GM18907 (cell line): Measurements from ENCODE around the gene ITGB4.
"Not testable (repeated sequence)": the region's sequence is repeated elsewhere in the genome, so short reads cannot be mapped to it uniquely, and the experiment has no call there.

ENCODE experiments used
- ATAC-seq: cut with Tn5 transposase; IDR thresholded peaks from one replicate; pipeline ENCODE4 v1.9.1; 2021; ENCODE audit warnings: mild to moderate bottlenecking, moderate library complexity; ENCODE audit not compliant: unreplicated experiment

Gene ITGB4

DNA sequence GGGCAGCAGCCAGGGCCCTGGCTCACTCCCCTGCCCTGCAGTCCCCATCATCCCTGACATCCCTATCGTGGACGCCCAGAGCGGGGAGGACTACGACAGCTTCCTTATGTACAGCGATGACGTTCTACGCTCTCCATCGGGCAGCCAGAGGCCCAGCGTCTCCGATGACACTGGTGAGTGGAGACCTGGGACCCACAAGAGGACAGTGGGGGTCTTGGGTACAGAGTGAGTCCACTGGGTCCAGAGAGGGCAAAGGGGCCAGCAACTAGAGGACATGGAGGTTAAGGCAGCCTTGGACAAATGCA lies 31.1 kb downstream of the ITGB4 start:
- ATAC-seq: no peak

DNA sequence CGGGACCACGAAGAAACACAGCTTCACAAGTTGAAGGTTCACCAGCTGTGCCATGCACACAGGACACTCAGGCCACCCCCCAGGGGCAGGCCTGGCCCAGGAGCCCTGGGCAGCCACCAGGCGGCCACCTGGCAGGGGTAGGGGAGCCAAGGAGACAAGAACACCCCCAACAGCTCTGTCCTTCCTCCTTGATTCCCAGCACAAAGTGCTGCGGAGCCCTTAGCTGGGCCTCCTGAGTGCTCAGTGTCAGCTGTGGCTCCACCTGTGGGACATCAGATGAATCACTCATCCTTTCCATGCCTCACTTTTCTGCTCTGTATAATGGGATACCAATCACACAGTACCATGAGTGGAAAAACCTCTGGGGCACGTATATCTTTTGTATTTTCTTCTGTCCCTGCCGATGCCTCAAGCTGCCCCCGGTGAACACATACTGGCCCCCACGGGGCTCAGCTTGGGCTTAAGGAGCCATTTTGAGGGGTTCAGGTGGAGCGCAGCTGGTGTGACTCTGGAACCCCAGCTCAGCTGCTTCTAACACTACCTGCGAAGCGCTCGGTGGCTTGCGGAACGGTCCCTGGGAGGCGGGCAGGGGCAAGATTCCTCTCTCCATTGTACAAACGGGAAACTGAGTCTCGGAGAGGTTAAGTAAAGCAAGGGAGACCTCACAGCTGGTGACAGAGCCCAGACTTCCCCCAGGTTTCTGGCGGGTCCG lies 31.7 kb downstream of the ITGB4 start:
- ATAC-seq: no peak

DNA sequence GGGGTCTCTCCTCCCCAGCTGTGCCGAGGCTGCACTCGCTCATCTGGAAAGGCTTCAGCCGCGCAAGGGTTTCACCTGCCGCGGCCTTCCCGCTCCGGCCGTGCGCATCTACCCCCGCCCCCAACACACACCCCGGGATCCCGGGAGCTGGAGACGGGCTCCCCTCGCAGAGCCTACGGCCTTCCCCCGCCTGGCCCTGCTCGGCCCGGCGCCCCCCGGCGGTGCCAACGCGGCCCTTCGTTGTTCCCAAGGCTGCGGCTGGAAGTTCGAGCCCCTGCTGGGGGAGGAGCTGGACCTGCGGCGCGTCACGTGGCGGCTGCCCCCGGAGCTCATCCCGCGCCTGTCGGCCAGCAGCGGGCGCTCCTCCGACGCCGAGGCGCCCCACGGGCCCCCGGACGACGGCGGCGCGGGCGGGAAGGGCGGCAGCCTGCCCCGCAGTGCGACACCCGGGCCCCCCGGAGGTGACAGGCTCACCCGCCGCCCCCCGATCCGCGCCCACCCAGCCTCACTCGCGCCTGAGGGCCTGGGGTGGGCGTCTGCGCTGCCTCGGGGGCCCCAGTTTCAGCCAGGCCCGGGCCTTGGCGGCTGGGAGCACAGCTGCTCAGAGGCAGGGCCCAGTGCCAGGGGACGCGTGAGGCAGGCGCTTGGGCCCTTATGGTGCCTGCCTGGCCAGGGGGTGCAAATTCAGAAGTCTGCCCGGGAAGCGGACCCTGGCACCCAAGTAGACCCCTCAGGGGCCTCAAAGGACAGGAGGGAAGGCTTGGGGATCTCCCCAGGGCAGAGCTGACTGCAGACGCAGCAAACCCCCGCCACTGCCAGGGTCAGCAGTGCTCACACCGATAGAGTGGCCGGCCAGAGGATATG lies 32.5 kb downstream of the ITGB4 start:
- peak; percentile 54 for ATAC-seq

DNA sequence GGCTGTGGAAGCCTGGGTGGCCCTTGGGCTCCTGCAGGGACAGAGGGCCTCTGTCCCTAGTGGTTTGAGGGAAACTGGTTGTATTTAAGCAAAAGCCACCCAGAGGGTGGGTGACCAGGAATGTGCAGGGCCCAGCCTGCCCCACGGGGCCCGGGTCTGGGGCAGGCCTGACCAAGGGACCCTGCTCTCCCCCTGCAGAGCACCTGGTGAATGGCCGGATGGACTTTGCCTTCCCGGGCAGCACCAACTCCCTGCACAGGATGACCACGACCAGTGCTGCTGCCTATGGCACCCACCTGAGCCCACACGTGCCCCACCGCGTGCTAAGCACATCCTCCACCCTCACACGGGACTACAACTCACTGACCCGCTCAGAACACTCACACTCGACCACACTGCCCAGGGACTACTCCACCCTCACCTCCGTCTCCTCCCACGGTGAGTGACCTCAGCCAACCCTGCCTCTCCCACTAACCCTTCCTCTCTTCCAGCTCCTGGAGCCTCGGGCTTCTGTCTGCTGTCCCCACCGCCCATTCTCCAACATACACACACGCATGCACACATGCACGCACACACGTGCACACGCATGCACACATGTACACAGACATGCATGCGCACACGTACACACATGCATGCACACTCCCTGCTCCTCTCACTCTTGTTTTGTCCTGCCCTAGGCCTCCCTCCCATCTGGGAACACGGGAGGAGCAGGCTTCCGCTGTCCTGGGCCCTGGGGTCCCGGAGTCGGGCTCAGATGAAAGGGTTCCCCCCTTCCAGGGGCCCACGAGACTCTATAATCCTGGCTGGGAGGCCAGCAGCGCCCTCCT lies 33.3 kb downstream of the ITGB4 start:
- ATAC-seq: no peak

DNA sequence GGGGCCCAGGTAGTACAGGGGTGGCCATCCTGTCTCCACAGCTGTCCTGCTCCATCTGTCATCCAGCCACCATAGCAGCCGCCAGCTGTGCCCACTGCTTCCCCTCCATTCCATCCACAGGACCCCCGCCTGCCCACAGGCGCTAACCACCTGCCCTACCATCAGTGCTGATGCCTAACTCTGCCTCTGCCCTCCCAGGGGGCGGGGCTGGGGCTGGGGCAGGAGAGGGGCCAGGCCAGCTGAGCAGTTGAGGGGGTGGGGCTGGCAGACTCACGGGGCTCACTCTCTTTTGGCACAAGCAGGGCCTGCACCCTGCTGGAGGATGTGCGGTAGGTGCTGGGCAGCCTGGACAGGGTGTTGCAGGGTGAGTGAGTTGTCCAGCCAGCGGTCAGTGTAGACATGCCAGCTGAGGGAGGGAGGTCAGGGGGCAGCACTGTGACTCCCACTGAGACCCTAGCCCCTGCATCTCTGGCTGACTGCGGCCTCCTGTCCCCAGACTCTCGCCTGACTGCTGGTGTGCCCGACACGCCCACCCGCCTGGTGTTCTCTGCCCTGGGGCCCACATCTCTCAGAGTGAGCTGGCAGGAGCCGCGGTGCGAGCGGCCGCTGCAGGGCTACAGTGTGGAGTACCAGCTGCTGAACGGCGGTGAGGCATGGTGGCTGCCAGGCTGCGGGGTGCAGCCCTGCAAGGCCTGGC lies 34.1 kb downstream of the ITGB4 start:
- ATAC-seq: no peak

DNA sequence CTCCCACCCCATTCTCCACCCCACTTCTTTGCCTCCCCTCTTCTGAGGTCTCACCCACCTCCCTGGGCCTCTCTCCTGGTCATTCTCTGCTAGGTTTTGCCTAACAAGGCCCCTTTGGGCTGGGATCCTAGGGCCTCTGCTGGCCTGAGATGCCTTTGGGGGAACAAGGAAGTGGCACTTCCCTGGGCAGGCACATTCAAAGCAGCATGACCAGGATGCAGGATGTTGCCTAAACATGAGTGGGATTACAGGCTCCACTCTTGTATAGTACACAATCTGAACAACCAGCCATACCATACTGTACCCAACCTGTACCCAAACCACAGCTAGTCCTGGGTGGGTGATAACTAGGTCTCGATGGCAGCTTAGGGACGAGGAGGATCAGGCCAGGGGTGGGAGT lies 34.7 kb downstream of the ITGB4 start:
- ATAC-seq: no peak

DNA sequence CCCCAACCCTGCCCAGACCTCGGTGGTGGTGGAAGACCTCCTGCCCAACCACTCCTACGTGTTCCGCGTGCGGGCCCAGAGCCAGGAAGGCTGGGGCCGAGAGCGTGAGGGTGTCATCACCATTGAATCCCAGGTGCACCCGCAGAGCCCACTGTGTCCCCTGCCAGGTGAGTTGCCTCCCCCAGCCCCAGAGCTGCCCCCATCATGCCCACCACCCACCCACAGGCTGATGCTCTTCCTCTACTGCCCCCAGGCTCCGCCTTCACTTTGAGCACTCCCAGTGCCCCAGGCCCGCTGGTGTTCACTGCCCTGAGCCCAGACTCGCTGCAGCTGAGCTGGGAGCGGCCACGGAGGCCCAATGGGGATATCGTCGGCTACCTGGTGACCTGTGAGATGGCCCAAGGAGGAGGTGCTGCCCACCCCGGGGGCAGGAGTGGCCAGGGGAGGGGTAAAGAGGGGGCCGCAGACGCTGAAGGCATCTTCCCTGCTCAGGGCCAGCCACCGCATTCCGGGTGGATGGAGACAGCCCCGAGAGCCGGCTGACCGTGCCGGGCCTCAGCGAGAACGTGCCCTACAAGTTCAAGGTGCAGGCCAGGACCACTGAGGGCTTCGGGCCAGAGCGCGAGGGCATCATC lies 35.3 kb downstream of the ITGB4 start:
- no peak for ATAC-seq

DNA sequence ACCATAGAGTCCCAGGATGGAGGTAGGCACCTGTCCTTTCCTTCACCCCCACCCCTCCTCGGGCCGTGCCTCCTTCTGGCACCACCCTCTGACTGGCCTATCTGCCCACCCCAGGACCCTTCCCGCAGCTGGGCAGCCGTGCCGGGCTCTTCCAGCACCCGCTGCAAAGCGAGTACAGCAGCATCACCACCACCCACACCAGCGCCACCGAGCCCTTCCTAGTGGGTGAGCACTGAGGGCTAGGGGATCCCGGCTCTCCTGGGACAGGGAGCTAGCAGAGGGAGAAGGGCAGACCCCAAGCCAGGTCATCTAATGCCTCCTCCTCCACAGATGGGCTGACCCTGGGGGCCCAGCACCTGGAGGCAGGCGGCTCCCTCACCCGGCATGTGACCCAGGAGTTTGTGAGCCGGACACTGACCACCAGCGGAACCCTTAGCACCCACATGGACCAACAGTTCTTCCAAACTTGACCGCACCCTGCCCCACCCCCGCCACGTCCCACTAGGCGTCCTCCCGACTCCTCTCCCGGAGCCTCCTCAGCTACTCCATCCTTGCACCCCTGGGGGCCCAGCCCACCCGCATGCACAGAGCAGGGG lies 35.9 kb downstream of the ITGB4 start:
- no peak for ATAC-seq

DNA sequence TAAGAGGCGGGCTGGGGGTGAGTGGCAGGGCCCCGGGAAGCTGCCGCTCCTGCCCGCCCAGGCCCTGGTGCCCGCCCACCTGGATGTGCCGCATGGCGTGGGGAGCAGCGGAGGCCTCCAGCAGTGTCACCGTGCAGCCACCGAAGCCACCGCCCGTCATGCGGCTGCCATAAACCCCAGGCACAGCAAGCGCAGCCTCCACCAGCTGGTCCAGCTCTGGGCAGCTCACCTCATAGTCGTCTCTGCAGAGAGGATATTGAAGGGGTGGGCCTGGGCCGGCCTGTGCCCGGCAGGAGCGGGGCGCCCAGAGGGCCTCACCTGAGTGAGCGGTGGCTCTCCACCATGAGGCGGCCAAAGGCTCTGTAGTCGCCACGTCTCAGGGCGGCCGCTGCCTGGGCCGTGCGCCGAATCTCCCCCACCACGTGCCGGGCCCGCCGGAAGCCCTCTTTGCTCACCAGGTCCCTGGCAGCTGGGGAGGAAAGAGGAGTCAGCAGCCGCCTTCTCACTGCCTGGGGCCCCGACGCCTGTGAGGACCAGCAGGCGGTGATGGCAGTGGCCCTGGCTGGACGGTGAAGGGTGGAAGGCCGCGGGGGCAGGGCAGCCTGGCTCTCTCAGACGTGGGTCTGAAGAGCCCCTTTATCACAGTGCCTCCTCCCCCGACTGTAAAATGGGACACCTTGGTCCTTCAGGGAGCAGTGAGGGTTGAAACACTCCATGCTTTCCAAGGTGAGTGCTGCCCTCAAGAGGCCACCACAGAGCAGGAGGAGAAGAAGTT lies 37.1 kb downstream of the ITGB4 start:
- no peak for ATAC-seq

DNA sequence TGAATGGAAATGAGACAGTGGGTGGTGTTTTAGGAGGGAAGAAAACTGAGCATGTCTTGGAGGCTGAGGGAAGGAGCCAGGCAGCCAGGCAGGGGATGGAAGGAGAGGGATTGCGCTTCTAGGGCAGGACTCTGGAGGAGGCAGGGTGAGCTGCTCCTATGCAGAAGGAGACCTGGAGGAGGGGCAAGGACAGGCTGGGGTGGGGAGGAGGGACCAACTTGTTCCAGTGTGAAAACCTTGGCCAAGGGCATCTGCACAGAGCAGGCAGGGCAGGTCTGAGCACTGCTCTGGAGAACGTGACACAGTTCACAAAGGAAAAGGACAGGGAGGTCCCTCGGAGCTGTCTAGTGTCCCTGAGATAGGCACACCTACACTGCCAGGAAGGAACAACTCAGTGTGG lies 38.2 kb downstream of the ITGB4 start:
- no peak for ATAC-seq

DNA sequence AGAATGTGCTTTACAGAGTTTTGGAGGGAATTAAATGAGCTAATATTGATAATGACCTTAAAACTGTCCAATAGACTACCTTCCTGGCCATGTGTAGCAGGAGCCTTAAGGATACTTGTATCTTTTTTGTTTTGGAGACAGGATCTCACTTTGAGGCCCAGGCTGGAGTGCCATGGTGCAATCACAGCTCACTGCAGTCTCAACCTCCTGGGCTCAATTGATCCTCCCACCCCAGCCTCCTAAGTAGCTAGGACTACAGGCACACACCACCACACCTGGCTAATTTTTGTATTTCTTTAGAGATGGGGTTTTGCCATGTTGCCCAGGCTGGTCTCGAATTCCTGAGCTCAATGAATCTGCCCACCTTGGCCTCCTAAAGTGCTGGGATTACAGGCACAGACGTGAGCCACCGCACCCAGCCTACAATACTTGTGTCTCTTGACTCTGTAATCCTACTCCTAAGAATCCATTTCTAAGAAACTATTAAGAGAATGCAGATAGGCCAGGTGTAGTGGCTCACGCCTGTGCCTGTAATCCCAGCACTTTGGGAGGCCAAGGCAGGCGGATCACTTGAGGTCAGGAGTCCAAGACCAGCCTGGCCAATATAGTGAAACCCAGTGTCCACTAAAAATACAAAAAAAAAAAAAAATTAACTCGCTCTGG lies 38.9 kb downstream of the ITGB4 start:
- ATAC-seq: not testable (repeated sequence)

DNA sequence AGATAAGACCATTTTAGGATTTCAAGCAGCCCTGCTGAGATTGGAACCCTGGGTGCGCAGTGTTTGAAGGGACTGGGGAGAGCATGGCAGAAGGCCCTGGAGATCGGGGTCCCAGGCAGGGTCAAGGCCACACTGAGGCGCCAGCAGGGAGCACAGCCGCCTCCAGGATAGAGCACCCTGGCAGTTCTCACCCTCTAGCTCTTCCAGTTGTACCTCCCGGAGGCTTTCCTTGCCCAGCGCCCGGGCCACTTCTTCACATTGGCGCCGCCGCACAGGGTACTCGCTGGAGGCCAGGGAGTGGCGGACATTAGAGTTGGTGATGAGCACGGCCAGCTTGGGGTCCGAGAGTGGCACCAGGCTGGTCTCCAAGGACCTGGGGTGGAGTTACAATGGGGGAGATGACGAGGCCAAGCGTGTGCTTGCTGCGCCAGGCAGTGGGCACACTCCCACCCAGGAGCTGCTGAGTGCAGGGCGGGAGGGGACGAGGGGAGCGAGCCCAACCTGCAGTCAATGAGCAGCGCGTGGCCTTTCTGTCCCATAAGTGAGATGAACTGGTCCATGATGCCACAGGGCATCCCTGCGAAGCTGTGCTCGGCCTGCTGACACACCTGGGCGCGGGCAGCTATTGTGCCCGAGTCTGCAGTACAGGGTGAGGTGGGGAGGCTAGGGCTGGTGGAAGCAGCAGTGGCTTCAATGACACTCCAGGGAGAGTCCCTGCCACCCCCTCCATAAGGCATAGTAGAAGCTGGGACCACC lies 41.4 kb downstream of the ITGB4 start:
- ATAC-seq: no peak

DNA sequence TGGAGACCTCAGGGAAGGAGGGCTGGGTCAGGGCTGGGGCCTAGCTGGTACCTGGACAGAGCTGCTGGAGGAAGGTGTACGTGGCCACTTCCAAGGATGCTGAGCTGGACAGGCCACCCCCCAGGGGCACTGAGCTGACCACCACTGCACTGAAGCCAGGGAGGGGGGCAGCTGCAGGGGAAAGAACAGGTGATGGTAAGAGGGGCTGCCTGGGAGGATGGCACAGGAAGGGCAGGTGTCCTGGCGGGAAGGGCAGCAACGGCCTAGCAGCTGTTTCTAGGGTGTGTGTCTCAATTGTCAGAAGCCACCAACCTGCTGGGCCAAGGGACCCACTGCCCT lies 42.0 kb downstream of the ITGB4 start:
- no peak for ATAC-seq

DNA sequence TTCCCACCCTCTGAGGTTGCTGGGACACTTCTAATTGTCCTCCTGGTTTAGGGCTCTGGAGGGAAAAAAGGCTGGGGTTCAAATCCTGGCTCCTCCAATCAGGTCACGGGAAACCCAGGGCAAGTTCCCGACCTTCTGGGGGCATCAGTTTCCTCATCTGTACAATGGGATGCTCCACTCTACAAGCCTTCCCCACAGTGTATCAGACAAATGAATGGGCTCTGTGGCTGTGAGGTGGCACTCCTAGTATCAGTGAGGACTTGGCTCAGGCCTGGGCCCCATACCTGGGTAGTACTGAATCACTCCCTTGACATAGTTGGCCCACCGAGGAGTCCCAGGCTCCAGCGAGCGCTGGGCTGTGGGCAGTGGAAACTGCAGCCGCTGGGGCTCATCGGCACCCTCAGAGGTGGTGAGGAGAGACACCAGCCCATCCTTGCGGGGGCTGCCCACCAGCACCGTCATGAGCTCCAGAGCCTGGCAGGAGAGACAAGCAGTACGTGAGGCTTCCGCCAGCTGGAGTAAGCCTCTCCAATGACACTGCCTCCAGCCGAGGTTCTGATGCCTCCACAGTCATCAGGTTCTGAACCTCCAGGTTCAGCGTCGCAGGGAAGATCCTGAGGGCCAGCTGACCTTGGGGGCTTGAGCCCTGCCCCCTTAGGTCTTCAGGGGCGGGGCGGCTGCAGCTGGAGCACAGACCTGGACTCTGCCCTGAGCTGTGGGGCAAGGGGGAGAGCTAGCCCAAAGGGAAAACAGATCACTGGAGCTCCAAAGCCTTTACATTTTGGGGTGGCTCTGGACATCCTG lies 42.6 kb downstream of the ITGB4 start:
- ATAC-seq: no peak

DNA sequence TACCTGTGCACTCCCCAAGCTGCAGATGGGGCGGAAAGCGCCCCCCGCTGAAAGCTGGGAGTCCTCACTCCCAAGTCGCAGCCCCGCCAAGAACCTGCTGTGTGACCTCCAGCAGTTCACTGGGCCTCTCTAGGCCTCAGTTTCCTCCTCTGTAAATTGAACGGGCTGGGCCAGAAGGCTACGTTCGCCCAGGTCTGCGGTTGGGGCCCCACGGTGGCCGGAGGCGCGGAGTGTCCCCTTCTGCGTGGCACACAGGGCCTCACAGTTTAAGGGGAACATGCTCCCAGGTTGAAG lies 43.1 kb downstream of the ITGB4 start:
- no peak for ATAC-seq

DNA sequence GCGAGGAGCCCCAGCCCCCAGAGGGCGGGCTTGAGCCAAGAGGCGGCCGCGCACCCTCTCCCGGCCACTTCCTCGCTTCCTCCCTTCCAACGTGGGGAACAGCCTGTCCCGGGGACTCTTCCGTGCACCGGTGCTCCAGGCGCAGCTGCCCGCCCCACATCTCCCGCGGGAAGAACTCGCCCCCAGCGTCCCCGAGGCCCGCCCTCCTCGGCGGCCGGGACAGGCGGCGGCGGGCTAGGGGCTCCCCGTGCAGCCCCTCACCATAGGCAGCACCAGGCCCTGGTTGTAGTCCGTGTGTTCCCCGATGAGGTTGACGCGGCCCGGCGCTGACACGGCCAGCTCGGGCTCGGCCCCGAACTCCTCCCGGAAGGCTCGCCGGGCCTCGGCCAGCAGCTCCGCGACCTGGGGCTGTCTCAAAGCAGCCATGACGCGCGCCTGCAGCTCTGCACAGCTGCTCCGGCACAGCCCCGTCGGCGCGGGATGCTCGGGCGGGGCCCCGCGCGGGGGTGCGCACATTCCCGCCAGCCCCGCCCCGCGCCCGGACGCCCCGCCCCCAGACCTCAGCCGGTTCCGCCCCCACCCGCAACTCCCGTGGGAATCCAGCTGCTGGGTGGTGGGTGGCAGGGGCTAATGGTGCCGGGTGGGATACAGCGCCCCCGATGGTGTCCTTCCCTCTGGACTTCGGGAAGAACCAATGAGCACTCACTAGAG lies 43.6 kb downstream of the ITGB4 start, which contains the start of gene GALK1:
Gene GALK1, minus strand, starts transcription at position 482 of the 711 bp plus-strand sequence. Its CDS starts 56 bp downstream, at position 426.
- ATAC-seq: peak; percentile 67

DNA sequence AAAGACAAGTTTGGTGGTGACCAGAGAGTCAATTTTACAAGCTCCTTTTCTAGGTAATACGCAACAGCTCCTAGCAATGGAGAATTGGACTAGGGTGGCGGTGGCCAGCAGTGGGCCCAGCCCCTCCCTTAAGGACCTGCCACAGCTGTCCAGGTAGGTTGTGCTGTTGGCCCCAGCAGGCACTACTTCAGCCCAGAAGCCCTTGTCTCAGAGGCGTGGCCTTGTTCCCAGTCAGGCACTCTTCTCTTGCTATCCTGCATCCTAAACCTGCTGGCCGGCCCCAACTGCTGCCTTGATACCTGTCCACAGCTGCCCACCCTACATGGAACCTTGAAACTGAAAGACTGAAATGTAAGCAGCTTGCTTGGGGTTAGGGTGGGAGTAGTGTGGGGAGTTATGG lies 44.7 kb downstream of the ITGB4 start:
- ATAC-seq: no peak
